Measurements from ENCODE around the gene GRAMD1C.

GRAMD1C gene

DNA sequence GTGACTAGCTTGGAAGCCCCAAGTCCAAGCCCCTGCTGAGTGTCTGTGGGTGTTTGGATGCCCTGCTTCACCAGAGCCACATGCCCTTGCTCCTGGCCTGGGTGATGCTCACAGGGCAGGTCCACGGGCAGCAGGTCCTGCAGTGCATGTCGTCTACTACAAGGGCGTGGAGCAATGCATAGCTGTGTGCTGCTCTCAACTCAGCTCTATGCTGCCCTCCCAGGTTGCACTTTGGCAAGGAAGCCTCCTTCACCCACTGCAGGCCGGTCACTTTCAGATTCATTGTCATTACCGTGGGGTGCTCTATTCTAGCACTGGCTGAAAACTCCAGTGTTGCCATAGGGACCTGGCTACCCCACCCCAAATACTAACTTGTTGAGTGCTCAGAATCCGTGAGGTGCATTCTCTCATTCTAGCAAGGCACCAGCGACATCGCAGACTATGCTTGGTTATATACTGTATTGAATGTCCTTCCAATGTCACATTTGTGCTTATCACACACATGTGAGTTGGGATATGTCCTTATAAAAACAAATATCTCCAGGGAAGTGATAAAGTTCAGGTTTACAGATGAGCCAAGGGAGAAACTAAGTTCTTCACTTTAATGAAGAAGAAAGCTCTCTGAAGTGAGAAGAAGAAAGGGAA lies 51.8 kb downstream of the GRAMD1C start:
- TF ChIP-seq, protein P1, sequence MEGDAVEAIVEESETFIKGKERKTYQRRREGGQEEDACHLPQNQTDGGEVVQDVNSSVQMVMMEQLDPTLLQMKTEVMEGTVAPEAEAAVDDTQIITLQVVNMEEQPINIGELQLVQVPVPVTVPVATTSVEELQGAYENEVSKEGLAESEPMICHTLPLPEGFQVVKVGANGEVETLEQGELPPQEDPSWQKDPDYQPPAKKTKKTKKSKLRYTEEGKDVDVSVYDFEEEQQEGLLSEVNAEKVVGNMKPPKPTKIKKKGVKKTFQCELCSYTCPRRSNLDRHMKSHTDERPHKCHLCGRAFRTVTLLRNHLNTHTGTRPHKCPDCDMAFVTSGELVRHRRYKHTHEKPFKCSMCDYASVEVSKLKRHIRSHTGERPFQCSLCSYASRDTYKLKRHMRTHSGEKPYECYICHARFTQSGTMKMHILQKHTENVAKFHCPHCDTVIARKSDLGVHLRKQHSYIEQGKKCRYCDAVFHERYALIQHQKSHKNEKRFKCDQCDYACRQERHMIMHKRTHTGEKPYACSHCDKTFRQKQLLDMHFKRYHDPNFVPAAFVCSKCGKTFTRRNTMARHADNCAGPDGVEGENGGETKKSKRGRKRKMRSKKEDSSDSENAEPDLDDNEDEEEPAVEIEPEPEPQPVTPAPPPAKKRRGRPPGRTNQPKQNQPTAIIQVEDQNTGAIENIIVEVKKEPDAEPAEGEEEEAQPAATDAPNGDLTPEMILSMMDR (IDR thresholded peaks at IDR 0.05; ENCODE audit: low read depth, low read length) = peak; percentile 34; the same call in 1 of the 2 replicates
- H3K9me3 ChIP-seq (ENCODE audit: severe bottlenecking) = no peaks in the 10 kb centered on the region
- no peaks in the 10 kb centered on the region for H3K36me3 ChIP-seq
- DNase-seq = peak; percentile 9
- no peak overlapping the region for H3K27ac ChIP-seq
- H3K4me3 ChIP-seq (ENCODE audit: low read depth, low read length) = no peak overlapping the region
- H3K27me3 ChIP-seq (ENCODE audit: insufficient read depth, low read depth, severe bottlenecking) = no peaks in the 10 kb centered on the region

DNA sequence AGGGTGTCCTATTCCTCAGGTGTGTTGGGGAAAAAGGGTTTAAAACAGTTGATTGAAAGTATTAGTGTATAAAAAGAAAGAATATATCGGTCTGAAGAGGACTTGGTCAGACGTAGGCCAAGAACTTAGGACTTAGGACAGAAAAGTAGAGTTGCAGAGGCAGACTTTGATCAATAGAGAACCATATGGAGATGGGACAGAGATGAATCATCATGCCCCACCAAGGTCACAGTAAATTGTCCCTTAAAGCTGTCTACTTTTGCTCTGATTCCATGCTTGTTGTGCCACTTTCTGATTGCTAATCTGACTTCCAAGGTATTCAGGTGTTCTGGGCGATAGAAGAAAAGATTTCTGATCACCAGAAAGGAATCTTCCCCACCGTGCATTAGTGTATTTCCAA lies 56.3 kb downstream of the GRAMD1C start:
- TF ChIP-seq, protein P1 (IDR thresholded peaks at IDR 0.05; ENCODE audit: low read depth, low read length) = no peak
- no peak for DNase-seq
- Histone ChIP-seq H3K27ac (no peak overlapping the region), H3K9me3 (ENCODE audit: severe bottlenecking) (no peaks in the 10 kb centered on the region), H3K36me3 (no peaks in the 10 kb centered on the region), H3K4me3 (ENCODE audit: low read depth, low read length) (no peak overlapping the region), H3K27me3 (ENCODE audit: insufficient read depth, low read depth, severe bottlenecking) (no peaks in the 10 kb centered on the region)

DNA sequence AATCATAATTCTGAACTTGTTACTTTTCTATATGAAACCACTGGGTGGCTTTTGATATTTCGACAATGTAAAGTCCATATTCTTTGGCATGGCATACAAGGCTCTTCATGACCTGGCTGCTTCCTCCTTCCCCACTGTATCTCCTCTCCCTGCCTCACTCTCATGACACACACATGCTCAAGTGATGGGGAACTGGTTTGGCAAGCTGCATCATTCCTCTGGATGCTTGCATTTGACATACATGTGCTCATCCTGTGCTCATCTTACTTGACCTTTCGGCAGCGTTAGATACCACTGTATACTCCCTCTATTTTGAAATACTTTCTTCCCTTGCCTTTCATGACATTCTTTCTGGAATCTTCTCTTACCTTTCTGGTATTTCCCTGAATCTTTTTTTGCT lies 57.4 kb downstream of the GRAMD1C start:
- TF ChIP-seq, protein P1 (IDR thresholded peaks at IDR 0.05; ENCODE audit: low read depth, low read length) = no peak
- Histone ChIP-seq H3K27ac (no peak overlapping the region), H3K4me3 (ENCODE audit: low read depth, low read length) (no peak overlapping the region), H3K27me3 (ENCODE audit: insufficient read depth, low read depth, severe bottlenecking) (no peaks in the 10 kb centered on the region), H3K36me3 (no peaks in the 10 kb centered on the region), H3K9me3 (ENCODE audit: severe bottlenecking) (no peaks in the 10 kb centered on the region)
- DNase-seq = no peak

DNA sequence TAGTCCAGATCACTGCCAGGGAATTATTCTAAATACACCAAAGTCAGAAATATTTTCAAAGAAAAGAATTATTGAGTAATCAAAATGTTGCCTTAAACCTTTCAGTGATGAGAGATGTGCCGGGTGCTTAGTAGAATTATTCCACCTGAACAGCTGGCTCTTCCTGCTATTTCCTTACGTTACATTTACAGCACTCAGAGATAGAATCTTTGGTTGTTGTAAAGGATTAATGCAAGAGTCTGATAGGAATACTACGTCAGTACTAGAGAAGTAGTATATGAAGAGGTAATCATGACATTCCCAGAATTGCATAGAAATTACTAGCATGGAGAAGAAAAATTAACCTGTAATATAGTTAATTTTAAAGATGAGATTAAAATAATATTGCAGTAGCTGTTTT lies 58.3 kb downstream of the GRAMD1C start:
- H3K4me3 ChIP-seq (ENCODE audit: low read depth, low read length) = no peak overlapping the region
- H3K27me3 ChIP-seq (ENCODE audit: insufficient read depth, low read depth, severe bottlenecking) = no peaks in the 10 kb centered on the region
- H3K9me3 ChIP-seq (ENCODE audit: severe bottlenecking) = no peaks in the 10 kb centered on the region
- TF ChIP-seq, protein P1 (IDR thresholded peaks at IDR 0.05; ENCODE audit: low read depth, low read length) = no peak
- H3K36me3 ChIP-seq = no peaks in the 10 kb centered on the region
- H3K27ac ChIP-seq = no peak overlapping the region
- DNase-seq = no peak

DNA sequence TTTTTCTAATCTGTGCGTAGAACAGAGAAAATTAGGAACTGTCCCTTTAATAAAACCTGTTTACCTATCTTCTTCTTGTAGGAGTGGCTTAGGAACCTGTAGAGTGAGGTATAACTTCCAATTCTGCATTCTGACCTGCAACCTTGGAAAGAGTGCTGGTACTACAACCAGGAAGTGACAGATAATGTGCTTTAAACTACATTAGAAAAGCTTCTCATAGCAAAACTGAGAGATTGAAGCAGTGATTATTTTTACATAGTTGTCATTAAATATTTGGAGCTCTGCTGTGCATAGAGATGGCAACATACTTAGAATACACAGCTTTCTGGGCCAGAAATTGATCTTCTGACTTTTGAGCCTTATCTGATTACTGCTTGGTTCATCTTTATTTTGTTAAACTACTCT lies 58.8 kb downstream of the GRAMD1C start:
- H3K27ac ChIP-seq = no peak overlapping the region
- DNase-seq = no peak
- H3K36me3 ChIP-seq = no peaks in the 10 kb centered on the region
- H3K9me3 ChIP-seq (ENCODE audit: severe bottlenecking) = no peaks in the 10 kb centered on the region
- no peak overlapping the region for H3K4me3 ChIP-seq (ENCODE audit: low read depth, low read length)
- no peaks in the 10 kb centered on the region for H3K27me3 ChIP-seq (ENCODE audit: insufficient read depth, low read depth, severe bottlenecking)
- TF ChIP-seq, protein P1 (IDR thresholded peaks at IDR 0.05; ENCODE audit: low read depth, low read length) = no peak

DNA sequence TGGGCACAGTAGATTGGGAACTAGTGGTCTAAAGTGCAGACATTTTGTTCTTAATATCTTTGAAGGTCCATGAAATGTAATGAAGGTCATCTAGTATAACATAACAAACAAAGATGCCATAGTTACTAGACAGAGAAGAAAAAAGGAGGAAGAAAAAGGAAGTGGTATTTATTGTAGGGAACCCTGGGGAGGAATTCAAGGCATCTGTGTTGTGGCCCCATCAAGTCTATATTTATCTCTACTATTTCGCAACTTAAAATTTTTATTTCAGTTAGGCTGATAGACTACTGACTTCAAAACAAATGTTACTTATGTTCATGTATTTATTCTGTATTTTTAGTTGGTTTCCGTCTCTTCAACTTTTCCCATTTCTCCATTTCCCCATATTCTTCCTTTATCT lies 60.3 kb downstream of the GRAMD1C start:
- Histone ChIP-seq H3K27me3 (ENCODE audit: insufficient read depth, low read depth, severe bottlenecking) (no peaks in the 10 kb centered on the region), H3K9me3 (ENCODE audit: severe bottlenecking) (no peaks in the 10 kb centered on the region), H3K27ac (no peak overlapping the region), H3K4me3 (ENCODE audit: low read depth, low read length) (no peak overlapping the region), H3K36me3 (no peaks in the 10 kb centered on the region)
- TF ChIP-seq, protein P1 (IDR thresholded peaks at IDR 0.05; ENCODE audit: low read depth, low read length) = no peak
- no peak for DNase-seq

Measured in WERI-Rb-1 (cell line).